Peyer's patch (tissue), 4 donors: ENCODE measurements around the gene CRAMP1.

ENCODE experiments used
- POLR2A ChIP-seq, 2 donors: fragments of 450-650 bp; IDR thresholded peaks; one replicate each; pipeline ENCODE4 v1.5.1; 2017; ENCODE audit warnings: antibody characterized with exemption in 2 of 2, mild to moderate bottlenecking in 2 of 2, moderate library complexity in 2 of 2
- TF ChIP-seq, protein P1 (sequence below), 6 experiments: fragments of 450-650 bp in 4 of 6; fragments of 200-600 bp in 2 of 6; sonication (generic) in 1 of 6; IDR thresholded peaks; one replicate each; pipeline ENCODE4 v1.5.1; 2017 to 2019; ENCODE audit warnings: antibody characterized with exemption in 6 of 6, mild to moderate bottlenecking in 3 of 6, moderate library complexity in 1 of 6

DNA sequence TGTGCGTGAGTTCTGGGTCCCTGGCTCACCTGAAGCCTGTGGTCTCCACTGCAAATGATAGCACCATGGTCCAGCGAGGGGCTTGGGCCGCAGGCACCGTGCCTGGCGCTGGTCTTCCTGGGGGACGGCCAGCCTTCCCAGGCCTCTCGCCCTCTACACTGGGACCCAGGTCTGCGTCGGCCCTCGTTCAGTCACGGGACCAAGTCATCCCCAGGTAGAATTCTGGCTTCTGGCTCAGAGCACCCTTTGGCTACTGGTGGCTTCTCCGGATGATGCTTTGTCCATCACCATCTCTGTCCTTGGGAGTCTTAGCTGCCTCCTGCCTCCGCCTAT lies 20.4 kb downstream of the CRAMP1 start:
- TF ChIP-seq, protein P1, sequence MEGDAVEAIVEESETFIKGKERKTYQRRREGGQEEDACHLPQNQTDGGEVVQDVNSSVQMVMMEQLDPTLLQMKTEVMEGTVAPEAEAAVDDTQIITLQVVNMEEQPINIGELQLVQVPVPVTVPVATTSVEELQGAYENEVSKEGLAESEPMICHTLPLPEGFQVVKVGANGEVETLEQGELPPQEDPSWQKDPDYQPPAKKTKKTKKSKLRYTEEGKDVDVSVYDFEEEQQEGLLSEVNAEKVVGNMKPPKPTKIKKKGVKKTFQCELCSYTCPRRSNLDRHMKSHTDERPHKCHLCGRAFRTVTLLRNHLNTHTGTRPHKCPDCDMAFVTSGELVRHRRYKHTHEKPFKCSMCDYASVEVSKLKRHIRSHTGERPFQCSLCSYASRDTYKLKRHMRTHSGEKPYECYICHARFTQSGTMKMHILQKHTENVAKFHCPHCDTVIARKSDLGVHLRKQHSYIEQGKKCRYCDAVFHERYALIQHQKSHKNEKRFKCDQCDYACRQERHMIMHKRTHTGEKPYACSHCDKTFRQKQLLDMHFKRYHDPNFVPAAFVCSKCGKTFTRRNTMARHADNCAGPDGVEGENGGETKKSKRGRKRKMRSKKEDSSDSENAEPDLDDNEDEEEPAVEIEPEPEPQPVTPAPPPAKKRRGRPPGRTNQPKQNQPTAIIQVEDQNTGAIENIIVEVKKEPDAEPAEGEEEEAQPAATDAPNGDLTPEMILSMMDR (IDR thresholded peaks at IDR 0.05), result no peak
- no peak for TF ChIP-seq POLR2A (IDR thresholded peaks at IDR 0.05)
